Measurements from ENCODE around the gene USP34.

GRCh38 chr2:61378281-61378680, 92.6 kb downstream of the USP34 start:
- TF ChIP-seq CTCF (IDR thresholded peaks at IDR 0.05) (no peak), POLR2A (IDR thresholded peaks at IDR 0.05) (no peak)
